HK-2 (cell line): ENCODE measurements around the gene TRIM22.

Source experiments
- DNase-seq: peaks from one replicate; pipeline ENCODE4 v3.0.0-alpha.2; 2018; ENCODE audit not compliant: unreplicated experiment

The TRIM22 gene

GRCh38 chr11:5738431-5738830 lies 48.8 kb downstream of the TRIM22 start:
- no peak for DNase-seq

GRCh38 chr11:5746614-5747013 lies 57.0 kb downstream of the TRIM22 start:
- DNase-seq = no peak

GRCh38 chr11:5749836-5750235 lies 60.2 kb downstream of the TRIM22 start:
- DNase-seq = no peak

- no peak for DNase-seq
Measured at GRCh38 chr11:5753943-5754342, 64.4 kb downstream of the TRIM22 start, which contains the start of gene OR52N4. TSS of gene OR52N4 (plus strand) at chr11:5754243. CDS start at chr11:5754741, 498 bp downstream.
